IPS DF 6.9 (cell line): ENCODE results near the gene POU2AF3.

Experiments
- DNase-seq: peaks from one replicate; pipeline ENCODE4 v3.0.0-alpha.2; 2013; ENCODE audit warnings: low read depth, low spot score
- H3K27ac ChIP-seq: one replicate; pipeline ENCODE4 v1.5.1; 2013; ENCODE audit warnings: low read length, control low read depth
- H3K27me3 ChIP-seq: 2 replicates; pipeline ENCODE4 v1.6.1; 2013; ENCODE audit warnings: mild to moderate bottlenecking, low read length; ENCODE audit not compliant: control insufficient read depth, insufficient read depth
- H3K36me3 ChIP-seq: 2 replicates; pipeline ENCODE4 v1.6.1; 2013; ENCODE audit warnings: low read length; ENCODE audit not compliant: control insufficient read depth, insufficient read depth
- H3K4me1 ChIP-seq: 2 replicates; pipeline ENCODE4 v1.6.1; 2013; ENCODE audit warnings: low read length; ENCODE audit not compliant: control insufficient read depth, insufficient read depth
- H3K4me3 ChIP-seq: 2 replicates; pipeline ENCODE4 v1.5.1; 2013; ENCODE audit warnings: mild to moderate bottlenecking, low read length
- H3K9me3 ChIP-seq: 2 replicates; pipeline ENCODE4 v1.6.1; 2013; ENCODE audit warnings: low read length, inconsistent platforms; ENCODE audit not compliant: control insufficient read depth, insufficient read depth
- WGBS: extraction: QIAGEN DNeasy Blood & Tissue Kit; methylation state at CpG from one replicate; pipeline ENCODE4 v1.1.7; 2013; ENCODE audit warnings: mixed read lengths, missing lambda C conversion rate; ENCODE audit not compliant: insufficient read length, insufficient coverage; 5-methylcytosine and 5-hydroxymethylcytosine counted together

The POU2AF3 gene

DNA sequence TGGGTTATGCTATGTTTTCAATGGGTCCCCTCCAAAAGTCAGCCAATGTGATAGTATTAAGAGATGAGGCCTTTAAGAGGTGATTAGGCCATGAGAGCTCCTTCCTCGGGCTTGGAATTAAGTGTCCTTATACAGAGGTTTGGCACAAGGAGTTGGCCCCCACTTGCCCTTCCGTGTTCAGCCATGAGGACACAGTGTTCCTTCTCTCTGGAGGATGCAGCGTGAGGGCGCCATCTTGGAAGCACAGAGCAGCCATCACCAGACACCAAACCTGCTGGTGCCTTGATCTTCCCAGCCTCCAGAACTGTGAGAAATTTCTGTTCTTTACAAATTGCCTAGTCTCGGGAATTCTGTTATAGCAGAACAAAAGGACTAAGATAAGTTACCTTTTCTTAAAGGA, 26.9 kb downstream of the POU2AF3 start:
- no peak overlapping the region for H3K27ac ChIP-seq
- H3K4me3 ChIP-seq, result no peak overlapping the region
- H3K36me3 ChIP-seq, result no peaks in the 10 kb centered on the region
- no CpG with 5 or more reads among the region's 5 CpGs for WGBS
- H3K9me3 ChIP-seq, result no peaks in the 10 kb centered on the region
- H3K27me3 ChIP-seq, result no peaks in the 10 kb centered on the region
- DNase-seq, result no peak
- peaks cover 5% of the 10 kb centered on the region for H3K4me1 ChIP-seq

DNA sequence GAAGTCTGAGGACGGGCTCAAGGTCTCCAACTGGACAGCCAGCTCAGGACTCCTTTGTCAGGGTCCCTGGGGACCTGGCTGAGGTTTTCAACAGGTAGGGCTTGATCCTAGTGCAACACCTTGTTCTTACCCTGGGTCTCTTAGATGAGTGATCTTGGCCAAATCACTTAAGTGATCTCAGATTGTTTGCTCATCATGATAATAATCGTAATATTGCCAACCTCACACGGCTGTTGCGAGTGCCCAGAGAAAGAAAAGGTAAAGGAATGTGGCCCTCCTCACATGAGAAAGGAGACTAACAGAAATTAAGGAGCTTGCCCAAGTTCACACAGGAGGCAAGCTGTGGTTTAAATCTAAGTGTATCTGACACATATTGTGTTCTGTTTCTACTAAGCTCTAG, 28.5 kb downstream of the POU2AF3 start:
- Histone ChIP-seq H3K4me1 (peaks cover 5% of the 10 kb centered on the region), H3K27me3 (no peaks in the 10 kb centered on the region), H3K4me3 (no peak overlapping the region), H3K27ac (no peak overlapping the region), H3K9me3 (no peaks in the 10 kb centered on the region), H3K36me3 (no peaks in the 10 kb centered on the region)
- no CpG with 5 or more reads among the region's 4 CpGs for WGBS
- DNase-seq, result no peak

DNA sequence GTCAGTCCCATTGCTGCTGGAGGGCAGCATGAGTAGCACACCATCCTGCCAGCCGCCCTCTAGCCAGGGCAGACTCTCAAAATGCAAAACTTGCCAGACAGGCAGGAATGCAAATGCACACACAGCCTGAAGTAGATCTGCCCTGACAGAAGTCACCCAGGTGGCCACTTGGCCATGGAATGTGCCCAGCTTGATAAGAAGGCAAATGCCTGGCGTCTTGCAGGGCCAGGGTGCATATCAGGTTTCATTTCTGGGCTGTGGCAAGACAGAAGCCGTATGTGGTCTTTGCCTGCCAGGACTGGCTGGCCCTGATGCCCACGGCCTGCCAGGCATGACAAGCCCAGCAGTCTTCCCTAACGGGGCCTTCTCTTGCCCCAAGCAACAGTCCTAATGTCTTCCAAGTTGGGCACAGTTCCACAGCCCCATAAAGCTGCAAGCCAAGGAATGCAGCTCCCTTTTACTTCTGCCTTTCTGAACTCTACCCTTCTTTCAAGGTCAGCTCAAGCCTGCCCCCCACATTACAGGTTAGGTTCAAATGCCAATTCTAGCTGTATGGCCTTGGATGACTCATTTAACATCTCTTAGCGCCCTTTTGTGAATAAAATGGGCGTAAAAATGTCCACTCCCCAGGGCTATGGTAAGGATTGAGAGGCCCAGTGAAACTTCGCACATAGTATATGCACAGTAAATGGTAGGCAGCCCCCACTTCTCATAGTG, 29.7 kb downstream of the POU2AF3 start:
- Histone ChIP-seq H3K4me1 (peaks cover 5% of the 10 kb centered on the region), H3K4me3 (no peak overlapping the region), H3K36me3 (no peaks in the 10 kb centered on the region), H3K9me3 (no peaks in the 10 kb centered on the region), H3K27me3 (no peaks in the 10 kb centered on the region), H3K27ac (no peak overlapping the region)
- DNase-seq, result no peak
- no CpG with 5 or more reads among the region's 8 CpGs for WGBS

DNA sequence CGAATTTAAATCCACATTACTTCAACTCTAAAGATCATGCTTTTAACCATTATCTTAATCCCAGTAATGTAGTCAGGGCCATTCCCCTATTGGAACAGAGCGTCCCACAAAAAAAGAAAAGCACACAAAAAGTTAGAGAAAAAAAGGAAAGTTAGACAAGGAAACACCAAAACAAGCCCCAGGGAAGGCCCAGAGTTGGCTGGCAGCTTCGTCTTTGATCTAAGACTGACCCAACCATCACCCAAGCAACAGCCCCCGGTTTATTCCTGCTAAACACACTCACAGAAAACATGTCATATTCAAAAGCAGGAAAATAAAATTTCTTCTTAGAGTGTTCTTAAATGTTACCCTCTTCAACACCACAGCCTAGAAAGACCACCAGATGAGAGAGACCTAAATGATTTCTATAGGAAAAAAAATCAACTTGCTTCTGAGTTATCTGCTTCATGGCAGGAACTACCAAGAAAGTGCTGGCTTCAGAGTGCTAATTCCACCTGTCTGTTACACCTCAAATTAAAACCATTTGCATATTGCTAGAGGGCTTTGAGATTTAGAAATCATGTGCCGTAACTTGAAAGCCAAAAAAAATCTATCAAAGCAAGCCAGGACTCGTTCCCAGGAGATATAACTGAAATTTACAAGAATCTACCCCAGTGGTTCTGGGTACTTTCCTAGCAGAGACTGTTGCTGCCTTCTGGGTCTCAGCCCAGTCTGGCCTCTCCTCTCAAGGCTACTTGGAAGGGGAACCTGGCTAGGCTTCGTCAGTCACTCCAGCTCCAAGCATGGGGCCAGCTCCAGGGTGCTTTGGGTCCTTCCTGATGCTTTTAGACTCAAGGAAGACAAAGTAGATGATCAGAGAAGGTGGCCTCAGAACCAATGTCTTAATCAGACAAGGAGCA, 31.2 kb downstream of the POU2AF3 start:
- H3K27me3 ChIP-seq, result no peaks in the 10 kb centered on the region
- H3K4me1 ChIP-seq, result peaks cover 5% of the 10 kb centered on the region
- no peaks in the 10 kb centered on the region for H3K36me3 ChIP-seq
- no CpG with 5 or more reads among the region's 7 CpGs for WGBS
- H3K9me3 ChIP-seq, result no peaks in the 10 kb centered on the region
- no peak overlapping the region for H3K4me3 ChIP-seq
- no peak for DNase-seq
- H3K27ac ChIP-seq, result no peak overlapping the region

DNA sequence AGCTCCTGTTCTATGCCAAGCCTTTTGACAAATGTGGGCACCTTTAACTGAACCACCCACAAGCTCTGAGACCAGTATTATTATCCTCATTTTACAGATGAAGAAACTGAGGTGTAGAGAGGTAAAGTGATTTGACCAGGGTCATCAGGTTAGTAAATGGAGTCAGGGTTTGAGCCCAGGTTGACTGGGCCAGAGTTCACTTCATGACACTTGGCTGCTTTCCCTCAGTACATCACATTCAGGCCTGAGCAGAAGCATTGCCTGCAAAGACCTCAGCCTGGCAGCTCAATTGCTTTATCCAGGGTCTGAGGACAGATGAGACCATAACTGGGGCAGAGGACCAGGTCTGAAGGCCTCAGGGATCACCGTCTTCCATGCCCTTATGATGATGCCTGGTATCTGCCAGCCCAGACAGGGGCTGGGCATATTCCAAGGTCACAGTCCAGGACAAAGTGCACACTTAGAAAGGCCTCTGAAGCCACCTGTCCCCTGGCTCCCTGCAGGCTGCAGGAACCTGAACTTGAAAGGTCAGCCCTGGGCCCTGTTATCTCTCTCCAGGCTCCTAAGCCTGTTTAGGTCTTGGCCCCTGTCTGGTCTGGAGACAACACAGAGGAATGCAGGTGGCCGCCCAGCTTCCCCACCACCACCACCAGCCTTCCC, 32.0 kb downstream of the POU2AF3 start:
- no peaks in the 10 kb centered on the region for H3K27me3 ChIP-seq
- peaks cover 5% of the 10 kb centered on the region for H3K4me1 ChIP-seq
- WGBS, result no CpG with 5 or more reads among the region's 2 CpGs
- H3K27ac ChIP-seq, result no peak overlapping the region
- H3K4me3 ChIP-seq, result no peak overlapping the region
- no peak for DNase-seq
- H3K9me3 ChIP-seq, result no peaks in the 10 kb centered on the region
- no peaks in the 10 kb centered on the region for H3K36me3 ChIP-seq

DNA sequence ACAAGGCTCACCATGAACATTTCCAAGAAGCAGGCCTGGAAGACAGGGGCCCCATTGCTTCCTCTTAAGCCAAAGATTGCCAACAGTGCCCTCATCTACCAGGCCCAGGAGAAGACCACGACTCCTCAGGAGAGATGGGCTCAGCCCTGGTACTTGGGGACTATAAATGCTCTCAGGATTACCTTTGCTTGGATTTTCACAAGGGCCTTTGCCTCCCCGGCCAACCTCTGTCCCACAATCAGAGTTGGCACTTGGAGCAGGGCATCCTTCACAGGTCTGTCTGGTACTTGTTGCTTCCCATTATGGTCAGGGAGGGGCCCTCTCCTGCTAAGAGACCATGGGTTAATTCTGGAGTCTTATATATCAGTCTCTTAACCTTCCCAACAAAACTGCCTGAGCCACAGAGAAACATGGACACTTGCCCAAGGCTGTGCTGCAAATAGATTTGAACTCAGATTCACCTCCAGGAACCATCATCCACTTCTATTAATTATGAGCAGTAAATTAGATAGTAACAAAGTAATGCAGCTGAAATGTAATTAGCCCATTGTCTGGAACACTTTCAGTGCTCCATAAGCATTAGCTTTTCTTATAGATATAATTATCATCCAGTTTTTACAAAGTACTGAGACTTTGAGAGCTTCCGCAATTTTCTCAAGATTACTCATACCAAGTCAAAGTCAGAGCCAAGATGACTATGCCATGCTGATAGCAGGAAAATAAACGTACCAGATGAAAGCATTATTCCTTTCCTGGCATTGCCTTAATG, 33.5 kb downstream of the POU2AF3 start:
- no peaks in the 10 kb centered on the region for H3K9me3 ChIP-seq
- DNase-seq, result no peak
- no peaks in the 10 kb centered on the region for H3K36me3 ChIP-seq
- no peaks in the 10 kb centered on the region for H3K27me3 ChIP-seq
- peaks cover 10% of the 10 kb centered on the region for H3K4me1 ChIP-seq
- H3K27ac ChIP-seq, result no peak overlapping the region
- H3K4me3 ChIP-seq, result no peak overlapping the region
- no CpG with 5 or more reads among the region's 4 CpGs for WGBS

DNA sequence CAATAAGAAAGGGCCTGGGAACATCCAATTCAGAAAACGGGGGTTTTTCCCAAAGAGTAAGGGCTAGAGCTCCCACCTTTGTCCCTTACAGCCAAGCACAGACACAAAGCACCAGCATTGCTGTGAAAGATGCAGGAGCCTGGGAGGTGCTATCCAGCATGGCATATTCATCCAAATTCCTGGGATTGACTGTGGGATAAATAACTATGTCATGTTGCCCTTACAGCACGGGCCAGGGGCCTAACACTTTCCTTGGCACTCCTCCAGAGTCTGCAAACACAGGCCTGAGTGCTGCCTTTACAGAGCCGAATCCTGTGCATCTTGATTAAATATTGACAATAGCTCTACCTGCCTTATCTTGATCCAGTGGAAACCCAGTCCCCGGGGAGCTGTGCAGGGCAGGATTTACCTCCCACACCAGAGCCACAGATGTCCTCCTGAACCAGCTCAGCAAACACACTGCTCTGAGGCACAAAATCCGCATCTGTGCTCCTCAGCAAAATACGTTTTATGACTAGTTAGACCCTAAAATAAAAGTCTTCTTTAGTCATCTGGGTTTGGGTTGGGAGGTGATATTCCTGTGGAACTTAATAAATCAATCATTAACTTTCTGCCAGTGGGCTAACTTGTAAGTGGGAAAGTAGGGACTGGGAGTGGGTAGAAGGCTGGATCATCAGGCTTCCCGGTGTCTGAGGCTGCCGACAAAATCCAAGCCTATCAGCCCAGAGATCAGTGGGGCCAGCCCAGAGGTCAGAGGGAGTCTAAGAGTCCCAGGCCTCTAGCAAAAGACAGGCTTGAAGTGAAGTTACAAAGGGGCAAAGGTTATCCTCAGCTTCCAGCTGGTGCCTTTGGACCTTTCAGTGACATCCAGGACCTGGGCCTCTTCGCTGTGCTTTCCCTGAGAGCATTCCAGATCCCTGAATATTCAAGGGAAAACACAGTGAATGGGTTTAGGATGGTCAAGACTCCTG, 36.5 kb downstream of the POU2AF3 start:
- H3K4me3 ChIP-seq, result no peak overlapping the region
- no peak overlapping the region for H3K27ac ChIP-seq
- WGBS, result no CpG with 5 or more reads among the region's 9 CpGs
- no peaks in the 10 kb centered on the region for H3K36me3 ChIP-seq
- no peaks in the 10 kb centered on the region for H3K27me3 ChIP-seq
- H3K4me1 ChIP-seq, result peaks cover 5% of the 10 kb centered on the region; the same call in 1 of the 2 replicates
- no peak for DNase-seq
- H3K9me3 ChIP-seq, result no peaks in the 10 kb centered on the region

DNA sequence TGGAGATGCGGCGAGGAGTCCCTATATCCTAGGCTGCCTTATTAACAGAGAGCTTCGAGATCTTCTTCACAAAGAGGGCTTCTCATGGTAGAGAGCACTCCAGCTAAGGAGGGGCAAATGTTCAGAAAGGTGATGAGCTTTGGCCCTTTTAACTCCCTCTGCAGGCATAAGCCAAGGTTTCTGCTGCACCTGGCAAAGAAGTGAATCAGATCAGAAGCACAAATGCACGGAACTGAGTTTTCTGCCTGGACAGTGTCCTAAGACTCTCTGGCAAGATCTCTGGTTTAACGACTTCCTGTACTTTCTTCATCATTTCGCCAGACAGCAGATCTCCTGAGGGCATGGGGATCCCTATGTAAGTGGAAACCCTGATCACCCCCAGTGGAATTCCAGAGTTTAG, 37.2 kb downstream of the POU2AF3 start:
- no CpG with 5 or more reads among the region's 6 CpGs for WGBS

DNA sequence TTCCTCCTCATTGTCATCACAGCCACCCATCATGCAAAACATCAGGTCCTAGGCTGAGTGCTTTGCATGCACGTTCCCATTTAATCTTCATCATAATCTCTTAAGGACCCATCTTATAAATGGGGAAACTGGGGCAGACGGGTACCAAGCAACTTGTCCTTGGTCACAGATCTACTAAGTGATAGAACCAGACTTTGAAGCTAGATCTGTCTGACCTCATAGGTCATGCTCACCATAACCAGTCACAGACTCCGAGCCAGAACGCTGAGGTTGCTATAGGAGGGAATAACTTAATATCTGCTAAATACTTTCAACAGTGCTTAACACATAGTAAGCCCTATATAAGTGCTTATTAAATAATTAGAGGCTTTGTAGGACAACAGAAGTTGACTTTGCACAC, 37.7 kb downstream of the POU2AF3 start:
- Histone ChIP-seq H3K27me3 (no peaks in the 10 kb centered on the region), H3K4me3 (no peak overlapping the region), H3K36me3 (no peaks in the 10 kb centered on the region), H3K27ac (no peak overlapping the region), H3K9me3 (no peaks in the 10 kb centered on the region), H3K4me1 (peaks cover 5% of the 10 kb centered on the region; the same call in 1 of the 2 replicates)
- no peak for DNase-seq
- no CpG with 5 or more reads among the region's 4 CpGs for WGBS

More for the DNA sequence above, 37.2 kb downstream of the POU2AF3 start:
- H3K27me3 ChIP-seq, result no peaks in the 10 kb centered on the region
- DNase-seq, result no peak
- no peak overlapping the region for H3K27ac ChIP-seq
- H3K36me3 ChIP-seq, result no peaks in the 10 kb centered on the region
- H3K4me3 ChIP-seq, result no peak overlapping the region
- peaks cover 5% of the 10 kb centered on the region; the same call in 1 of the 2 replicates for H3K4me1 ChIP-seq
- no peaks in the 10 kb centered on the region for H3K9me3 ChIP-seq
